GM19035 (cell line): ENCODE measurements around the gene STOML3.
"Not testable (repeated sequence)": the region's sequence is repeated elsewhere in the genome, so short reads cannot be mapped to it uniquely, and the experiment has no call there.

Source experiments
- ATAC-seq: cut with Tn5 transposase; IDR thresholded peaks from one replicate; pipeline ENCODE4 v1.9.1; 2021; ENCODE audit not compliant: unreplicated experiment

The STOML3 gene

GRCh38 chr13:38990693-38991092 lies at the start of gene STOML3:
STOML3 (minus strand) TSS chr13:38990831; CDS start chr13:38990721, 110 bp downstream.
- no peak for ATAC-seq

GRCh38 chr13:39040206-39040605 lies 49.6 kb upstream of the STOML3 start:
- ATAC-seq, result no peak

- ATAC-seq, result no peak
These were observed 48.4 kb upstream of the STOML3 start for GRCh38 chr13:39039041-39039440.

GRCh38 chr13:39038569-39039030 lies 48.0 kb upstream of the STOML3 start:
- ATAC-seq, result peak; percentile 41

GRCh38 chr13:39037880-39038568 lies 47.4 kb upstream of the STOML3 start, which contains the start of the genes NHLRC3 and PROSER1:
NHLRC3 (plus strand) TSS chr13:39038456; CDS start chr13:39038640, 184 bp downstream.
PROSER1 (minus strand) TSS chr13:39038089; CDS start chr13:39037242, 847 bp downstream.
- ATAC-seq, result peak; percentile 81

GRCh38 chr13:39037410-39037879 lies 46.8 kb upstream of the STOML3 start:
- peak; percentile 19 for ATAC-seq

GRCh38 chr13:39036212-39036611 lies 45.6 kb upstream of the STOML3 start:
- no peak for ATAC-seq

GRCh38 chr13:39035799-39036198 lies 45.2 kb upstream of the STOML3 start:
- ATAC-seq, result no peak

- no peak for ATAC-seq
These were observed 44.6 kb upstream of the STOML3 start for GRCh38 chr13:39035204-39035603.

GRCh38 chr13:39034085-39034484 lies 43.5 kb upstream of the STOML3 start:
- no peak for ATAC-seq

- ATAC-seq, result no peak
These were observed 41.5 kb upstream of the STOML3 start for GRCh38 chr13:39032150-39032549.

GRCh38 chr13:39025433-39025839 lies 34.8 kb upstream of the STOML3 start:
- ATAC-seq, result no peak

- no peak for ATAC-seq
These were observed 33.1 kb upstream of the STOML3 start for GRCh38 chr13:39023761-39024160.

GRCh38 chr13:39023316-39023715 lies 32.7 kb upstream of the STOML3 start:
- ATAC-seq, result no peak

GRCh38 chr13:39020853-39021462 lies 30.3 kb upstream of the STOML3 start:
- no peak for ATAC-seq

- ATAC-seq, result peak; percentile 77
These were observed 26.2 kb upstream of the STOML3 start for GRCh38 chr13:39016787-39017186.

- peak; percentile 88 for ATAC-seq
These were observed 25.5 kb upstream of the STOML3 start for GRCh38 chr13:39016087-39016486.

- ATAC-seq, result no peak
These were observed 22.8 kb upstream of the STOML3 start for GRCh38 chr13:39013462-39013861.

- ATAC-seq, result no peak
These were observed 22.0 kb upstream of the STOML3 start for GRCh38 chr13:39012608-39013007.

- ATAC-seq, result not testable (repeated sequence)
These were observed 15.9 kb upstream of the STOML3 start for GRCh38 chr13:39006371-39007111.

GRCh38 chr13:38998739-38999138 lies 8.1 kb upstream of the STOML3 start:
- ATAC-seq, result no peak
